ENCODE measurements around the gene RFX2. TPM values are rescaled to one million over a fixed set of nuclear protein-coding genes. Genes with fewer than 3 reads are reported as not detected.

The RFX2 gene
- total RNA-seq, 1 experiment from 2014 or later: 3.7 TPM

DNA sequence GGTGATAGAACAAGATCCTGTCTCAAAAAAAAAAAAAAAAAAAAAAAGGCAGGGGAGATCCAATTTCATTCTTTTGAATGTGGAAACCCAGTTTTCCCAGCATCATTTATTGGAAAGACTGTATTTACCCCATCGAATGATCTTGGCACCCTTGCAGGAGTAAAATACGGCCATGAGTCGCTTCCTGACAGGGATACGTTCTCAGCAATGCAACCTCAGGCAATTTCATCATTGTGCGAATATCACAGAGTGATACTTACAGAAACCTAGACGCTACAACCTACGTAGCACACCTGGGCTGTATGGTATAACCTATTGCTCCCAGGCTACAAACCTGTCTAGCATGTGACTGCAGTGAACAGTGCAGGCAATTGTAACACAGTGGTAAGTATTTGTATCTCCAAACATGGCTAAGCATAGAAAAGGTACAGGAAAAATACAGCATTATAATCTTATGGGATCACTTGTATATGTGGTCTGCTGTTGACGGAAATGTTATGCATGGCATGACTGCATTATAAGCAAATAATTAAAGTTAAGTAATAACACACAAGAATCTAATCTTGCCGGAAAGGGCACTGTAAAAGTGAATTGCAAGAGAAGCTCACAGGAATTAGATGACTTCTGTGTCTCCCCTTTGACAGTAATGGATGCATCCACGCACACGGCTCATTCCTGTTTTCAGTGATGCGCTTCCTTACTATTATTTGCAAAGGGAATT, 24.1 kb downstream of the RFX2 start:
- no peaks in the 10 kb centered on the region for H3K9me3 ChIP-seq (ENCODE audit: control insufficient read depth, low read depth, low read length)
- H4K8ac ChIP-seq (replicated peaks; ENCODE audit: insufficient read length, low read depth, low read length): no peak overlapping the region
- DNase-seq: no peak
- no peak overlapping the region for H2AFZ ChIP-seq (ENCODE audit: low read length)
- H3K4me2 ChIP-seq (ENCODE audit: insufficient read depth, insufficient read length, low read length): no peak overlapping the region
- H3K36me3 Mint-ChIP-seq (ENCODE audit: insufficient read depth in 1 of 3, low read depth in 3 of 3): no peaks in the 10 kb centered on the region
- H2BK15ac ChIP-seq (ENCODE audit: low read depth, low read length): no peak overlapping the region
- no peak overlapping the region for H3K27ac Mint-ChIP-seq
- no peak overlapping the region for H4K91ac ChIP-seq (ENCODE audit: insufficient read length, low read depth, low read length)
- H3K9ac ChIP-seq (ENCODE audit: extremely low read depth, insufficient read length, low read length): no peak overlapping the region
- H3K27me3 ChIP-seq (ENCODE audit: insufficient read depth, low read length): no peaks in the 10 kb centered on the region
- no peak overlapping the region for H2BK5ac ChIP-seq (ENCODE audit: insufficient read length, low read length)
- no peaks in the 10 kb centered on the region for H4K20me1 ChIP-seq (ENCODE audit: control insufficient read depth, insufficient read depth, insufficient read length)
- no peak overlapping the region for H2BK120ac ChIP-seq (ENCODE audit: low read depth, low read length, poor library complexity, severe bottlenecking)
- no peak overlapping the region for H4K5ac ChIP-seq (ENCODE audit: insufficient read length, low read depth, low read length)
- no peak overlapping the region for H3K4me3 Mint-ChIP-seq
- no peaks in the 10 kb centered on the region for H3K79me2 ChIP-seq (ENCODE audit: insufficient read depth, low read length)
- no peak overlapping the region for H3K27ac ChIP-seq (ENCODE audit: insufficient read length, low read depth, low read length)
- TF ChIP-seq, protein P1, sequence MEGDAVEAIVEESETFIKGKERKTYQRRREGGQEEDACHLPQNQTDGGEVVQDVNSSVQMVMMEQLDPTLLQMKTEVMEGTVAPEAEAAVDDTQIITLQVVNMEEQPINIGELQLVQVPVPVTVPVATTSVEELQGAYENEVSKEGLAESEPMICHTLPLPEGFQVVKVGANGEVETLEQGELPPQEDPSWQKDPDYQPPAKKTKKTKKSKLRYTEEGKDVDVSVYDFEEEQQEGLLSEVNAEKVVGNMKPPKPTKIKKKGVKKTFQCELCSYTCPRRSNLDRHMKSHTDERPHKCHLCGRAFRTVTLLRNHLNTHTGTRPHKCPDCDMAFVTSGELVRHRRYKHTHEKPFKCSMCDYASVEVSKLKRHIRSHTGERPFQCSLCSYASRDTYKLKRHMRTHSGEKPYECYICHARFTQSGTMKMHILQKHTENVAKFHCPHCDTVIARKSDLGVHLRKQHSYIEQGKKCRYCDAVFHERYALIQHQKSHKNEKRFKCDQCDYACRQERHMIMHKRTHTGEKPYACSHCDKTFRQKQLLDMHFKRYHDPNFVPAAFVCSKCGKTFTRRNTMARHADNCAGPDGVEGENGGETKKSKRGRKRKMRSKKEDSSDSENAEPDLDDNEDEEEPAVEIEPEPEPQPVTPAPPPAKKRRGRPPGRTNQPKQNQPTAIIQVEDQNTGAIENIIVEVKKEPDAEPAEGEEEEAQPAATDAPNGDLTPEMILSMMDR (conservative IDR thresholded peaks at IDR 0.05): no peak
- H3K9me3 Mint-ChIP-seq: no peaks in the 10 kb centered on the region
- no peak overlapping the region for H2BK20ac ChIP-seq (ENCODE audit: low read depth, low read length, poor library complexity, severe bottlenecking)
- H3K27me3 Mint-ChIP-seq (ENCODE audit: low read depth): peaks cover 35% of the 10 kb centered on the region
- H3K4ac ChIP-seq (ENCODE audit: low read depth, low read length): no peak overlapping the region
- H3K4me1 Mint-ChIP-seq: peaks cover 13 to 16% of the 10 kb centered on the region in 2 experiments
- no peak overlapping the region for H3K23ac ChIP-seq (ENCODE audit: insufficient read length, low read depth, low read length)
- no peak overlapping the region for H3K56ac ChIP-seq (ENCODE audit: insufficient read length, low read depth, low read length)
- no CpG with 5 or more reads among the region's 12 CpGs for WGBS (ENCODE audit: extremely low coverage, insufficient read length, low lambda C conversion rate)
- no peak overlapping the region for H3K18ac ChIP-seq (ENCODE audit: insufficient read length, low read depth, low read length)
- no peak overlapping the region for H2BK12ac ChIP-seq (ENCODE audit: insufficient read length, low read depth, low read length)
- H3K79me1 ChIP-seq (ENCODE audit: insufficient read depth, low read depth, low read length, poor library complexity, severe bottlenecking): no peaks in the 10 kb centered on the region
- H3T11ph ChIP-seq (ENCODE audit: low read length): no peak overlapping the region
- no peaks in the 10 kb centered on the region; the same call in 1 of the 2 replicates for H3K4me1 ChIP-seq (ENCODE audit: insufficient read depth, low read length)
- H3K23me2 ChIP-seq (ENCODE audit: insufficient read length, low read depth, low read length, poor library complexity, severe bottlenecking): no peaks in the 10 kb centered on the region
- no peak overlapping the region for H3K14ac ChIP-seq (ENCODE audit: insufficient read depth, low read length)
- H2AK5ac ChIP-seq (ENCODE audit: insufficient read length, low read length): no peak overlapping the region
